Measurements from ENCODE around the gene ACP4.
"Not testable (repeated sequence)": the region's sequence is repeated elsewhere in the genome, so short reads cannot be mapped to it uniquely, and the experiment has no call there.

ACP4 gene

GRCh38 chr19:50776131-50776530 is 14.1 kb upstream of the ACP4 start:
- DNase-seq (ENCODE audit: low read depth in 2 of 3, low spot score in 2 of 3), result no peak

- DNase-seq (ENCODE audit: low read depth in 2 of 3, low spot score in 2 of 3), result no peak
These were observed 13.0 kb upstream of the ACP4 start for GRCh38 chr19:50777261-50777660.

DNA sequence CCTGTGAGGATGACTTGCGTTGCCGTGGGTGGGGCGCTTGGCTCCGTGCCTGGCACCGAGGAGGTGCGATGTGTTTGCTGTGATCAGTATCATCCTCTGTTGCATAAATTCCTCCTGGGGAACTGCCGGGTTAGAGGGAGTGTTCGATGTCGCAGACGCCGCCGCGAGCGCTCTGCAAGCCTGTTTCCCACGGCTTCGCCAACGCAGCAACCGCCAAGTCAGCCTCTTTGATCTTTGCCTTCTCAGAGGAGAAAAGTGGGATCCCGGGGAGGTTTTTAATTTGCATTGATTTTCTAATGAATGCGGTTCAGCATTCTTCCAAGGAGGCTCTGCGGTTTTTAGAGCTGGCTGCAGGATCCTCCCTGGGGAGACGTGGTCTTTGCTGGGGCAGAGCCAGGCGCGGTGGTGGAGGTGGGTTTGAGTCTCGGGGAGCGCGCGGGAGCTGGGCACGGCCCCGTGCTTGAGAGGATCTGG is 12.3 kb upstream of the ACP4 start:
- no peak for DNase-seq (ENCODE audit: low read depth in 2 of 3, low spot score in 2 of 3)

DNA sequence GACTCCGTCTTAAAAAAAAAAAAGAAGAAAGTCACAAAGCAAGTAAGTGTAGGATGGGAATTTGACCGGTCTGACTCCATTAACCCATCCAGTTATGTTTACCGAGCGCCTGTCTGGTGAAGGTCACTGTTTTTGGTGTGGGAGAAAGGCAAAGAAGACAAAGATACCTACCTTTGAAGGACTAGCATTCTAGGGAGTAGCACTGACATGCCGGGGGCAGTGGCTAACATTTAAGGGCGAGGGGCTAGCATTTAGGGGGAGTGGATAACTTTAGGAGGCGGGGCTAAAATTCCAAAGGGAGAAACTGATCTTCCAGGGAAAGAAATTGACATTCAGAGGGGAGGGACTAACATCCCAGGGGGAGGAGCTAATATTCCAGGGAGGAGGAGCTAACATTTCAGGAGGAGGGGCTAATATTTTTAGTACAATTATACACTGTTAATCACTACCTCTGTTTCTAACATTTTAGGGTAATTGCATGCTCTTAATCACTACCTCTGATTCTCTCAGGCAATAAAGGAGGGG is 11.2 kb upstream of the ACP4 start:
- DNase-seq (ENCODE audit: low read depth in 2 of 3, low spot score in 2 of 3), result no peak

DNA sequence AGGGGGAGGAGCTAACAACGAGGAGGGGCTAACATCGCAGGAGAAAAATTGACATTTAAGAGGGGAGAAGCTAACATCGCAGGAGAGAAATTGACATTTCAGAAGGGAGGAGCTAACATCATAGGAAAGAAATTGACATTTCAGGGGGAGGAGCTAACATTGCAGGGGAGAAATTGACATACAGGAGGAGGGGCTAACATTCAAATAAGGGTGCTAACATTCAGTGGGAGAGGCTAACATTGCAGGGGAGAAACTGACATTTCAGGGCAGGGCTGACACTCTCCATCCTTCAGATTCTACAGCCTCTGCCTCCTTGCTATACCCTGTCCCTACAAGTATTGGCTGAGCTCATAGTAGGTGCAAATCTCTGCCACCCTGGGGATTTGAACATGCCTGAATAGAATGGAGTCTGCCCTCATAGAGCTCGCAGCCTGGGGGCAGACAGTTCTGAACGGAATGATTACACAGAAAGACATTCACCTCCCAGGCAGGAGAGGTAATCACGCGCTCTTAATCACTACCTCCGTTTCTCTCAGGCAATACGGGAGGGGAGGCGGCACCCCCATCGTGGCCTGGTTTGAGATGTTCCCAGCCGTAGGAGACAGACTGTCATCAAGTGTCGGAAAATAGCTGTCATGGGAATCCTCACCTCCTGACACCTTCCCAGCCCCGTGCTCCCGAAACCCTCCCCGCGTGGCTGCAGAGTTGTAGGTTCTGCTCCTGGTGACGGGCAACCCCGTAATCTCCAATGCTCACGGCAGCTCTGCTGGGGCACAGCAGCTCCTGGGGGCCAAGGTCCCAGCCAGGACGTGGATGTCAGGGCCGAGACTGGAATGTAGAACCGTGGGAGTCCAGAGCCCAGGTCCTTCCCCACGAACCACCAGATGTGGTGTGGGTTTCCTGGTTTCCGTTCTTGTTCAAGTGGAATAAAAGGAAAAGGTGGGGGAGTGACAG is 10.4 kb upstream of the ACP4 start:
- DNase-seq (ENCODE audit: low read depth in 2 of 3, low spot score in 2 of 3), result no peak

DNA sequence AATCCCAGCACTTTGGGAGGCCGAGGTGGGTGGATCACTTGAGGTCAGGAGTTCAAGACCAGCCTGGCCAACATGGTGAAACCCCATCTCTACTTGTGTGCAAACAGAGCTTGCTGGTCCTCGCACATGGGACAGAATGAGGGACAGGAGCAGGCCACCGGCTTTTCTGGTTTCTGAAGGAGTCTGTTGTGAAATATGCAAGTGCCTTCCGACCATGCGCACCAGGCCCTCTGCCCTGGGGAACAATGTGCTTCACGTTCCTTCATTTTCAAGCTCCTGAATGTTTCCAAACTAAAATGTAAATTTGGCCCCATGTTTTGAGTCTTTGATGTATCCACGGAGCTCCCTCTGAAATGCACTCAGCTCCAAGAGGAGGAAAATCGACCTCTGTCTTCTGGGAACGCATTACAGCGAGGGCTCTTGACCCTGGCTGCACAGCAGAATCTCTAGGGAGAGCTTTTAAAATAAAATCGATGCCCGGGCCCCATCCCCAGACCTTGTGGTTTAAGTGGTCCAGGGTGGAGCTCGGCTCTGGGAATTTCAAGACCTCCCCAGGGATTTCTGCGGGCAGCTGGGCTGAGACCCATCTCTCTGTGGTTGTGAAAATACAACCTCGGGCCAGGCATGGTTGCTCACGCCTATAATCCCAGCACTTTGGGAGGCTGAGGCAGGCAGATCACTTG is 9.3 kb upstream of the ACP4 start:
- DNase-seq (ENCODE audit: low read depth in 2 of 3, low spot score in 2 of 3), result no peak

DNA sequence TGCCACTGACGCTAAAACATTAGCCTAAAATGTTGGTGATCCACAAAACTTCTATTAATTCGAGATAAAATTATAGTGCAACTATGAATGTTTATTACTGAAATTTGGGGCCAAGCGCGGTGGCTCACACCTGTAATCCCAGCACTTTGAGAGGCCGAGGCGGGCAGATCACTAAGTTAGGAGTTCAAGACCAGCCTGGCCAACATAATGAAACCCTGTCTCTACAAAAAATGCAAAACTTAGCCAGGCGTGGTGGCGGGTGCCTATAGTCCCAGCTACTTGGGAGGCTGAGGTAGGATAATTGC is 6.4 kb upstream of the ACP4 start:
- not testable (repeated sequence) for DNase-seq (ENCODE audit: low read depth in 2 of 3, low spot score in 2 of 3)

GRCh38 chr19:50784710-50785109 is 5.5 kb upstream of the ACP4 start:
- no peak for DNase-seq (ENCODE audit: low read depth in 2 of 3, low spot score in 2 of 3)

DNA sequence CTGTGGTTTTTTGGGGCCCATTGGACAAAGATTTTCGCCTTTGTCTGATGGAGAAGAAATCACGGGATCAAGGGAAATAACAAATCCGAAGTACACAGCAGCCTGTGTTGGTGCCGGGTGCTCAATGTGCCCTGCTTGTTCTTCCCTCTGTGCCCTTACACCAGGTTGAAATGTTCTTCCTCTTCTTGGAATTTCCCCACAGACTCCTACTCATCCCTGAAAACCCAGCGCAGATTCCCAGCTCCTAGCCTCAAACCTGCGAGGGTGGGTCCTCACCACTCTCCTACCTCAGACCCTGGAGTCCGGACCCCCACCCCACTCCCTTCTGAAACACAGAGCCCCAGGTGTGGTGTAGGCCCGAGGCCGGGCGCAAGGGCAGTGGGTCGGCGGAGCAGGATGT is 4.9 kb upstream of the ACP4 start:
- DNase-seq (ENCODE audit: low read depth in 2 of 3, low spot score in 2 of 3), result no peak

DNA sequence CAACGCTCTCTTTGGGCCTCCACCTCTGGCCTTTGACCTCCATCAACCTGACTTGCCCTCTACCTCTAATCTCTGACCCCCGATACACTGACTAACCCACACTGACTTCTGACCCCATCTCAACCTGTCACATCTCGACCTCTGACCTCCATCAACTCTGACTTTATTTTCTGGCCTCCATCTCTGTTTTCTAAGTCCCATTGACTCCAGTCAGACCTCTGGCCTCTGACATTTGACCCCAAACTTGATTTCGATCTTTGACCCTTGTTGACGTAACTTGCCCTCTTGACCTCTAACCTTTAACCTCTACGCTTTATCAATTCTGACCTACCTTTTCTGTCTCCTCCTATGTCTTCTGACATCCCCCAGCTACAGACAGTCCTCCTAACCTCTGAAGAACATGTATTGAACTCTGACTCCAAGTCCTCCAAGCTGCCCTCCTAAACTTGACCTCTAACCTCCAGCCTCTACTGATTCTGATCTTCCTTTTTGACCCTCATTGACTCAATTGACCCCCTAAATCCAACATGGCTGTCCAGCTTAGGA is 780 bp downstream of the ACP4 start:
- no peak for DNase-seq (ENCODE audit: low read depth in 2 of 3, low spot score in 2 of 3)

DNA sequence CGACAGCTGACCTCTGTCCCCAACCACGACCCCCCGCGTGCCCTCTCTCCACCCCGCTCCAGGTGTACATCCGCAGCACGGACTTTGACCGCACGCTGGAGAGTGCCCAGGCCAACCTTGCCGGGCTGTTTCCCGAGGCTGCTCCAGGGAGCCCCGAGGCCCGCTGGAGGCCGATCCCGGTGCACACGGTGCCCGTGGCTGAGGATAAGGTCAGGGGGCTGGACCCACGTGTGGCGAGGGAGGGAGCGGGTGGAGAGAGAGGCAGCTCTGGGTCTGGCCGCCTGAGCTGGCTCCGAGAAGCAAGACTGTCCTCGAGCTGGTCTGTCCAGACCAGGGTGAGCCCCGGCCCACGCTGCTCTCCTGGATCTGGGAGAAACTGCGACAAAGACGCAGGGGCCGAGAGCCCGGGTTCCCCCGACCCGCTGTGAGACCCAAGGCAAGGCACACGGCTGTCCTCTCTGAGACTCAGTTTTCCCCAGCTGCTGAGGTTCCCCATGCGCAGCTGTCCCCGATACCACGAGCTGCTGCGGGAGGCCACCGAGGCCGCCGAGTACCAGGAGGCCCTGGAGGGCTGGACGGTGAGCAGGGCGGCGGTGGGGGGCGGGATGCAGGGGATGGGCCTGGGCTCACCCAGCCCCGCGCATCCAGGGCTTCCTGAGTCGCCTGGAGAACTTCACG is 1.5 kb downstream of the ACP4 start:
- no peak for DNase-seq (ENCODE audit: low read depth in 2 of 3, low spot score in 2 of 3)

GRCh38 chr19:50792272-50793250 is 2.3 kb downstream of the ACP4 start:
- no peak for DNase-seq (ENCODE audit: low read depth in 2 of 3, low spot score in 2 of 3)

GRCh38 chr19:50793558-50794065 is 3.4 kb downstream of the ACP4 start:
- no peak for DNase-seq (ENCODE audit: low read depth in 2 of 3, low spot score in 2 of 3)

- no peak for DNase-seq (ENCODE audit: low read depth in 2 of 3, low spot score in 2 of 3)
These were observed 4.1 kb downstream of the ACP4 start for GRCh38 chr19:50794074-50794875.

GRCh38 chr19:50794876-50795663 is 4.9 kb downstream of the ACP4 start:
- DNase-seq (ENCODE audit: low read depth in 2 of 3, low spot score in 2 of 3), result peak in 2 of 3 experiments; percentile 35 to 51

DNA sequence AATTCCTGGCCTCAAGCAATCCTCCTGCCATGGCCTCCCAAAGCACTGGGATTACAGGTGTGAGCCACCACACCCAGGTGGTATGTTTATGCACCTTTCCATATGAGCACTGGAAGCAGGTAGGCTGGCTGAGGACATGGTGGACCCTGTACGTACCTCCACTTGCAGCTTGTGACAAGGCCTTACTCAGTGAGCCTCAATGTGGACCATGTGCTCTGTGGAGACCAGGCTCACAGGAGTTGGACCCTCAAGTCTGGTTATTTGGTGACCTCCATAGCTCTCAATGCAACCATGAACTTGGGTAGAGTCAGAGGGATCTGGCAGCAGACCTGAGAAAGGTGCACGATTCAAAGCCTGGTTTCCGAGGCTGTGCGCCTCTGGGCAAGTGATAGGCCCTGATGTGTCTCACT is 5.5 kb downstream of the ACP4 start:
- DNase-seq (ENCODE audit: low read depth in 2 of 3, low spot score in 2 of 3), result no peak

- no peak for DNase-seq (ENCODE audit: low read depth in 2 of 3, low spot score in 2 of 3)
These were observed 6.0 kb downstream of the ACP4 start for GRCh38 chr19:50796128-50796633.

Measured in activated CD8-positive, alpha-beta memory T cell treated with anti-CD3 and anti-CD28 coated beads for 48 hours (primary cell).